Esophagus squamous epithelium (tissue), 4 donors: ENCODE data around the gene GARNL3.

Experiments used
- POLR2A ChIP-seq, 4 donors: fragments of 450-650 bp; IDR thresholded peaks; one replicate each; pipeline ENCODE4 v1.6.1; 2017; ENCODE audit warnings: antibody characterized with exemption in 4 of 4, mild to moderate bottlenecking in 4 of 4, moderate library complexity in 3 of 4
- TF ChIP-seq, protein P1 (sequence below), 6 experiments: fragments of 450-650 bp in 4 of 6; fragments of 200-600 bp in 2 of 6; sonication (generic) in 2 of 6; IDR thresholded peaks; one replicate each; pipeline ENCODE4 v1.5.1; 2016 to 2019; ENCODE audit warnings: antibody characterized with exemption in 6 of 6, mild to moderate bottlenecking in 4 of 6, moderate library complexity in 4 of 6

GRCh38 chr9:127313042-127313560 is 48.5 kb downstream of the GARNL3 start:
- TF ChIP-seq, protein P1, sequence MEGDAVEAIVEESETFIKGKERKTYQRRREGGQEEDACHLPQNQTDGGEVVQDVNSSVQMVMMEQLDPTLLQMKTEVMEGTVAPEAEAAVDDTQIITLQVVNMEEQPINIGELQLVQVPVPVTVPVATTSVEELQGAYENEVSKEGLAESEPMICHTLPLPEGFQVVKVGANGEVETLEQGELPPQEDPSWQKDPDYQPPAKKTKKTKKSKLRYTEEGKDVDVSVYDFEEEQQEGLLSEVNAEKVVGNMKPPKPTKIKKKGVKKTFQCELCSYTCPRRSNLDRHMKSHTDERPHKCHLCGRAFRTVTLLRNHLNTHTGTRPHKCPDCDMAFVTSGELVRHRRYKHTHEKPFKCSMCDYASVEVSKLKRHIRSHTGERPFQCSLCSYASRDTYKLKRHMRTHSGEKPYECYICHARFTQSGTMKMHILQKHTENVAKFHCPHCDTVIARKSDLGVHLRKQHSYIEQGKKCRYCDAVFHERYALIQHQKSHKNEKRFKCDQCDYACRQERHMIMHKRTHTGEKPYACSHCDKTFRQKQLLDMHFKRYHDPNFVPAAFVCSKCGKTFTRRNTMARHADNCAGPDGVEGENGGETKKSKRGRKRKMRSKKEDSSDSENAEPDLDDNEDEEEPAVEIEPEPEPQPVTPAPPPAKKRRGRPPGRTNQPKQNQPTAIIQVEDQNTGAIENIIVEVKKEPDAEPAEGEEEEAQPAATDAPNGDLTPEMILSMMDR (IDR thresholded peaks at IDR 0.05): no peak
- no peak for TF ChIP-seq POLR2A (IDR thresholded peaks at IDR 0.05)
